Esophagus muscularis mucosa (tissue), 4 donors: ENCODE data around the gene GMDS.

Experiments used
- CTCF ChIP-seq, 3 experiments: fragments of 200-600 bp in 2 of 3; fragments of 450-650 bp in 1 of 3; sonication (generic) in 2 of 3; IDR thresholded peaks; one replicate each; pipeline ENCODE4 v1.5.1; 2017 to 2019; ENCODE audit warnings: antibody characterized with exemption in 3 of 3, mild to moderate bottlenecking in 2 of 3, moderate library complexity in 1 of 3
- EP300 ChIP-seq: sonication (generic); formaldehyde crosslinking; IDR thresholded peaks from one replicate; pipeline ENCODE4 v1.6.1; 2017; ENCODE audit warnings: antibody characterized with exemption
- POLR2A ChIP-seq: fragments of 450-650 bp; IDR thresholded peaks from one replicate; pipeline ENCODE4 v1.6.1; 2017; ENCODE audit warnings: antibody characterized with exemption, moderate library complexity, mild to moderate bottlenecking, low read depth

GRCh38 chr6:1602049-1602713 is 643.2 kb downstream of the GMDS start:
- TF ChIP-seq CTCF (IDR thresholded peaks at IDR 0.05) = no peak
- TF ChIP-seq POLR2A = no peak
- no peak for TF ChIP-seq EP300
